H9 (cell line): ENCODE results near the gene EML2. TPM values are rescaled to one million over a fixed set of nuclear protein-coding genes. Genes with fewer than 3 reads are reported as not detected.
A peak's percentile ranks its signal among the peaks of the same experiment; 100 is the strongest.

ENCODE experiments used
- DNase-seq: peaks from one replicate; pipeline ENCODE4 v3.0.0-alpha.2; 2017
- H2AFZ ChIP-seq: one replicate; pipeline ENCODE4 v1.6.1; 2013; ENCODE audit warnings: mild to moderate bottlenecking, low read length, control low read depth, moderate library complexity
- H2AK5ac ChIP-seq: 2 replicates; pipeline ENCODE4 v1.6.1; 2013; ENCODE audit warnings: low read length, control low read depth, mixed read lengths; ENCODE audit not compliant: insufficient read length
- H2BK120ac ChIP-seq: one replicate; pipeline ENCODE4 v1.6.1; 2013; ENCODE audit warnings: low read depth, mild to moderate bottlenecking, low read length, control low read depth, inconsistent platforms; ENCODE audit not compliant: poor library complexity, severe bottlenecking
- H2BK12ac ChIP-seq: 2 replicates; pipeline ENCODE4 v1.6.1; 2013; ENCODE audit warnings: low read length, control low read depth, mixed read lengths, low read depth; ENCODE audit not compliant: insufficient read length
- H2BK15ac ChIP-seq: 2 replicates; pipeline ENCODE4 v1.6.1; 2013; ENCODE audit warnings: low read depth, low read length, control low read depth
- H2BK20ac ChIP-seq: one replicate; pipeline ENCODE4 v1.6.1; 2013; ENCODE audit warnings: low read depth, mild to moderate bottlenecking, low read length, control low read depth, inconsistent platforms; ENCODE audit not compliant: poor library complexity, severe bottlenecking
- H2BK5ac ChIP-seq: 2 replicates; pipeline ENCODE4 v1.6.1; 2013; ENCODE audit warnings: low read length, control low read depth, mixed read lengths; ENCODE audit not compliant: insufficient read length
- H3K14ac ChIP-seq: 2 replicates; pipeline ENCODE4 v1.6.1; 2013; ENCODE audit warnings: low read length, control low read depth; ENCODE audit not compliant: insufficient read depth
- H3K18ac ChIP-seq: 2 replicates; pipeline ENCODE4 v1.6.1; 2013; ENCODE audit warnings: low read depth, mild to moderate bottlenecking, mixed read lengths, low read length, control low read depth; ENCODE audit not compliant: insufficient read length
- H3K23ac ChIP-seq: 2 replicates; pipeline ENCODE4 v1.6.1; 2013; ENCODE audit warnings: low read length, control low read depth, mixed read lengths, low read depth; ENCODE audit not compliant: insufficient read length
- H3K23me2 ChIP-seq: 2 replicates; pipeline ENCODE4 v1.6.1; 2013; ENCODE audit warnings: low read depth, mild to moderate bottlenecking, mixed read lengths, low read length, control low read depth; ENCODE audit not compliant: insufficient read length, poor library complexity, severe bottlenecking
- H3K27ac ChIP-seq: 2 replicates; pipeline ENCODE4 v1.5.1; 2013; ENCODE audit warnings: low read length, control low read depth, mixed read lengths, low read depth; ENCODE audit not compliant: insufficient read length
- H3K27me3 ChIP-seq: 2 replicates; pipeline ENCODE4 v1.6.1; 2013; ENCODE audit warnings: low read length, control low read depth, inconsistent platforms; ENCODE audit not compliant: insufficient read depth
- H3K4ac ChIP-seq: 2 replicates; pipeline ENCODE4 v1.6.1; 2013; ENCODE audit warnings: low read depth, mild to moderate bottlenecking, control low read depth, inconsistent platforms, low read length, moderate library complexity
- H3K4me1 ChIP-seq: 2 replicates; pipeline ENCODE4 v1.6.1; 2013; ENCODE audit warnings: low read length, control low read depth, inconsistent platforms; ENCODE audit not compliant: insufficient read depth
- H3K4me2 ChIP-seq: 2 replicates; pipeline ENCODE4 v1.6.1; 2013; ENCODE audit warnings: low read length, control low read depth, mixed read lengths; ENCODE audit not compliant: insufficient read length, insufficient read depth
- H3K56ac ChIP-seq: 2 replicates; pipeline ENCODE4 v1.6.1; 2013; ENCODE audit warnings: low read depth, mild to moderate bottlenecking, mixed read lengths, low read length, control low read depth; ENCODE audit not compliant: insufficient read length
- H3K79me1 ChIP-seq: 2 replicates; pipeline ENCODE4 v1.6.1; 2013; ENCODE audit warnings: low read depth, mild to moderate bottlenecking, moderate library complexity, low read length, control low read depth, inconsistent platforms; ENCODE audit not compliant: insufficient read depth, poor library complexity, severe bottlenecking
- H3K79me2 ChIP-seq: 2 replicates; pipeline ENCODE4 v1.6.1; 2013; ENCODE audit warnings: low read length, control low read depth, inconsistent platforms; ENCODE audit not compliant: insufficient read depth
- H3K9ac ChIP-seq: 2 replicates; pipeline ENCODE4 v1.6.1; 2013; ENCODE audit warnings: low read length, control low read depth, mixed read lengths; ENCODE audit not compliant: insufficient read length; ENCODE audit errors: extremely low read depth
- H3K9me3 ChIP-seq: one replicate; pipeline ENCODE4 v1.6.1; 2013; ENCODE audit warnings: low read depth, low read length, inconsistent platforms; ENCODE audit not compliant: control insufficient read depth
- H3T11ph ChIP-seq: one replicate; pipeline ENCODE4 v1.6.1; 2013; ENCODE audit warnings: mild to moderate bottlenecking, low read length, control low read depth, inconsistent platforms
- H4K20me1 ChIP-seq: one replicate; pipeline ENCODE4 v1.6.1; 2013; ENCODE audit not compliant: control insufficient read depth, insufficient read length, insufficient read depth
- H4K5ac ChIP-seq: 2 replicates; pipeline ENCODE4 v1.6.1; 2013; ENCODE audit warnings: low read depth, mild to moderate bottlenecking, mixed read lengths, low read length, control low read depth; ENCODE audit not compliant: insufficient read length
- H4K8ac ChIP-seq: replicated peaks from 2 replicates; pipeline ENCODE4 v1.6.1; 2013; ENCODE audit warnings: low read length, control low read depth, mixed read lengths, low read depth; ENCODE audit not compliant: insufficient read length
- H4K91ac ChIP-seq: 2 replicates; pipeline ENCODE4 v1.6.1; 2013; ENCODE audit warnings: low read depth, mild to moderate bottlenecking, moderate library complexity, mixed read lengths, low read length, control low read depth; ENCODE audit not compliant: insufficient read length
- H3K27ac Mint-ChIP-seq, 3 experiments: 2 replicates in 2 of 3; 3 replicates in 1 of 3; pipeline ENCODE4 v1.8.0; 2020 to 2021; ENCODE audit warnings: mixed read lengths in 3 of 3, mild to moderate bottlenecking in 1 of 3, moderate library complexity in 1 of 3
- H3K27me3 Mint-ChIP-seq: 2 replicates; pipeline ENCODE4 v1.8.0; 2021; ENCODE audit warnings: low read depth, mild to moderate bottlenecking, moderate library complexity, mixed read lengths
- H3K36me3 Mint-ChIP-seq, 3 experiments: 2 replicates in 2 of 3; 3 replicates in 1 of 3; pipeline ENCODE4 v1.8.0; 2020 to 2021; ENCODE audit warnings: low read depth in 3 of 3, mixed read lengths in 3 of 3; ENCODE audit not compliant: insufficient read depth in 1 of 3
- H3K4me1 Mint-ChIP-seq, 2 experiments: 2 replicates each; pipeline ENCODE4 v1.8.0; 2020; ENCODE audit warnings: mixed read lengths in 2 of 2
- H3K4me3 Mint-ChIP-seq, 2 experiments: 2 replicates in 1 of 2; 3 replicates in 1 of 2; pipeline ENCODE4 v1.8.0; 2020 to 2021; ENCODE audit warnings: mild to moderate bottlenecking in 2 of 2, mixed read lengths in 2 of 2, moderate library complexity in 1 of 2
- H3K9me3 Mint-ChIP-seq, 2 experiments: 2 replicates in 1 of 2; 3 replicates in 1 of 2; pipeline ENCODE4 v1.8.0; 2020; ENCODE audit warnings: mild to moderate bottlenecking in 2 of 2, mixed read lengths in 2 of 2, moderate library complexity in 1 of 2
- WGBS: extraction: QIAGEN DNeasy Blood & Tissue Kit; methylation state at CpG from one replicate; pipeline ENCODE4 v1.1.7; 2013; ENCODE audit warnings: missing lambda C conversion rate, low lambda C conversion rate, mixed read lengths; ENCODE audit not compliant: insufficient read length; ENCODE audit errors: extremely low coverage; 5-methylcytosine and 5-hydroxymethylcytosine counted together
- total RNA-seq: library from RNA; stranded (reverse); gene quantifications from 2 replicates; pipeline ENCODE4 v1.2.1, GENCODE V29; 2021
- TF ChIP-seq, protein P1 (sequence below): fragments of 200-600 bp; sonication (generic); conservative IDR thresholded peaks from 3 replicates; pipeline ENCODE4 v1.8.0; 2021; ENCODE audit warnings: antibody characterized with exemption, mild to moderate bottlenecking

The EML2 gene
- total RNA-seq, 1 experiment from 2014 or later: 22.6 TPM

- no peaks in the 10 kb centered on the region for H3K9me3 Mint-ChIP-seq
- H3K27ac Mint-ChIP-seq: peak overlapping the region in 1 of 3 experiments; percentile 68; a peak in 1 of 7 replicates
- H3K18ac ChIP-seq: no peak overlapping the region
- no peak overlapping the region for H4K8ac ChIP-seq
- H3K9me3 ChIP-seq: no peaks in the 10 kb centered on the region
- H3K14ac ChIP-seq: no peak overlapping the region
- no peak overlapping the region for H4K91ac ChIP-seq
- H2BK20ac ChIP-seq: no peak overlapping the region
- DNase-seq: peak; percentile 100
- no peak overlapping the region for H3T11ph ChIP-seq
- no peak overlapping the region for H2BK5ac ChIP-seq
- no peak overlapping the region for H2BK12ac ChIP-seq
- H2BK15ac ChIP-seq: no peak overlapping the region
- peak overlapping the region; percentile 61 for H3K4me2 ChIP-seq
- H3K23me2 ChIP-seq: peaks cover 11% of the 10 kb centered on the region
- H3K4ac ChIP-seq: no peak overlapping the region
- H3K4me1 Mint-ChIP-seq: peaks cover 9 to 23% of the 10 kb centered on the region in 2 experiments
- H3K56ac ChIP-seq: no peak overlapping the region
- no peaks in the 10 kb centered on the region for H3K79me2 ChIP-seq
- no peak overlapping the region for H4K5ac ChIP-seq
- H3K4me3 Mint-ChIP-seq: peak overlapping the region; percentile 67 to 87
- TF ChIP-seq, protein P1, sequence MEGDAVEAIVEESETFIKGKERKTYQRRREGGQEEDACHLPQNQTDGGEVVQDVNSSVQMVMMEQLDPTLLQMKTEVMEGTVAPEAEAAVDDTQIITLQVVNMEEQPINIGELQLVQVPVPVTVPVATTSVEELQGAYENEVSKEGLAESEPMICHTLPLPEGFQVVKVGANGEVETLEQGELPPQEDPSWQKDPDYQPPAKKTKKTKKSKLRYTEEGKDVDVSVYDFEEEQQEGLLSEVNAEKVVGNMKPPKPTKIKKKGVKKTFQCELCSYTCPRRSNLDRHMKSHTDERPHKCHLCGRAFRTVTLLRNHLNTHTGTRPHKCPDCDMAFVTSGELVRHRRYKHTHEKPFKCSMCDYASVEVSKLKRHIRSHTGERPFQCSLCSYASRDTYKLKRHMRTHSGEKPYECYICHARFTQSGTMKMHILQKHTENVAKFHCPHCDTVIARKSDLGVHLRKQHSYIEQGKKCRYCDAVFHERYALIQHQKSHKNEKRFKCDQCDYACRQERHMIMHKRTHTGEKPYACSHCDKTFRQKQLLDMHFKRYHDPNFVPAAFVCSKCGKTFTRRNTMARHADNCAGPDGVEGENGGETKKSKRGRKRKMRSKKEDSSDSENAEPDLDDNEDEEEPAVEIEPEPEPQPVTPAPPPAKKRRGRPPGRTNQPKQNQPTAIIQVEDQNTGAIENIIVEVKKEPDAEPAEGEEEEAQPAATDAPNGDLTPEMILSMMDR: no peak
- H3K36me3 Mint-ChIP-seq: no peaks in the 10 kb centered on the region; a peak in 1 of 7 replicates
- H3K9ac ChIP-seq: no peak overlapping the region
- H4K20me1 ChIP-seq: no peaks in the 10 kb centered on the region
- no peak overlapping the region for H2AFZ ChIP-seq
- H2AK5ac ChIP-seq: no peak overlapping the region
- no peaks in the 10 kb centered on the region for H3K4me1 ChIP-seq
- peaks cover 58% of the 10 kb centered on the region for H3K27me3 Mint-ChIP-seq
- no peaks in the 10 kb centered on the region for H3K27me3 ChIP-seq
- no peak overlapping the region for H3K27ac ChIP-seq
- no peak overlapping the region for H3K23ac ChIP-seq
- WGBS: no CpG with 5 or more reads among the region's 49 CpGs
- H3K79me1 ChIP-seq: no peaks in the 10 kb centered on the region
- H2BK120ac ChIP-seq: no peak overlapping the region
These were observed 38.4 kb upstream of the EML2 start for GRCh38 chr19:45677351-45678230.
